Ovary (tissue), 3 donors: ENCODE measurements around the gene LRRN4CL.

Experiments used
- CTCF ChIP-seq, 3 donors: fragments of 450-650 bp in 2 of 3; fragments of 200-600 bp in 1 of 3; IDR thresholded peaks; one replicate each; pipeline versions ENCODE4 v1.5.1 to v1.8.0; 2016 to 2022; ENCODE audit warnings: antibody characterized with exemption in 3 of 3, mild to moderate bottlenecking in 1 of 3
- EP300 ChIP-seq: sonication (generic); formaldehyde crosslinking; IDR thresholded peaks from one replicate; pipeline ENCODE4 v1.6.1; 2017; ENCODE audit warnings: antibody characterized with exemption
- donor health status: DM: no; HTN: no; CAD: no.

GRCh38 chr11:62645671-62645945, 43.7 kb downstream of the LRRN4CL start:
- no peak for TF ChIP-seq CTCF (IDR thresholded peaks at IDR 0.05)
- no peak for TF ChIP-seq EP300
